GF-D8 (cell line): ENCODE data around the gene MAPK1.
"Not testable (repeated sequence)": the region's sequence is repeated elsewhere in the genome, so short reads cannot be mapped to it uniquely, and the experiment has no call there.

Source experiments
- DNase-seq: peaks from one replicate; lab custom pipeline; 2025; lab: John Stamatoyannopoulos, UW

MAPK1 gene

GRCh38 chr22:21818487-21819182, 48.8 kb downstream of the MAPK1 start:
- DNase-seq = peak; percentile 35

GRCh38 chr22:21817497-21817853, 50.0 kb downstream of the MAPK1 start:
- not testable (repeated sequence) for DNase-seq

GRCh38 chr22:21816787-21817496, 50.5 kb downstream of the MAPK1 start:
- peak; percentile 93 for DNase-seq

- DNase-seq = no peak
These were observed 51.0 kb downstream of the MAPK1 start for GRCh38 chr22:21816472-21816786.

- no peak for DNase-seq
These were observed 51.5 kb downstream of the MAPK1 start for GRCh38 chr22:21815958-21816357.

- DNase-seq = no peak
These were observed 52.1 kb downstream of the MAPK1 start for GRCh38 chr22:21815357-21815756.

GRCh38 chr22:21811982-21812381, 55.5 kb downstream of the MAPK1 start:
- DNase-seq = no peak

- no peak for DNase-seq
These were observed 59.6 kb downstream of the MAPK1 start for GRCh38 chr22:21807544-21808529.

GRCh38 chr22:21805325-21805724, 62.1 kb downstream of the MAPK1 start:
- DNase-seq = not testable (repeated sequence)

- peak; percentile 32 for DNase-seq
These were observed 63.6 kb downstream of the MAPK1 start for GRCh38 chr22:21803811-21804249.

- DNase-seq = no peak
These were observed 64.8 kb downstream of the MAPK1 start for GRCh38 chr22:21802673-21803072.

GRCh38 chr22:21802056-21802455, 65.4 kb downstream of the MAPK1 start:
- DNase-seq = no peak

- DNase-seq = not testable (repeated sequence)
These were observed 66.2 kb downstream of the MAPK1 start for GRCh38 chr22:21801304-21801644.

- no peak for DNase-seq
These were observed 66.7 kb downstream of the MAPK1 start for GRCh38 chr22:21800552-21801303.

GRCh38 chr22:21797444-21798221, 69.8 kb downstream of the MAPK1 start:
- DNase-seq = no peak

GRCh38 chr22:21796863-21797262, 70.6 kb downstream of the MAPK1 start:
- no peak for DNase-seq

- DNase-seq = no peak
These were observed 71.2 kb downstream of the MAPK1 start for GRCh38 chr22:21796231-21796630.

- not testable (repeated sequence) for DNase-seq
These were observed 73.7 kb downstream of the MAPK1 start for GRCh38 chr22:21793716-21794115.

- no peak for DNase-seq
These were observed 75.5 kb downstream of the MAPK1 start for GRCh38 chr22:21791635-21792625.
